OCI-M1 (cell line): ENCODE results near the gene ENTR1.

Experiments
- DNase-seq: peaks from one replicate; lab custom pipeline; 2025; lab: John Stamatoyannopoulos, UW

Gene ENTR1

GRCh38 chr9:136410500-136411287 lies at the start of gene ENTR1, which contains the start of gene PMPCA:
Gene ENTR1, minus strand, starts transcription at chr9:136410614. Its CDS starts 217 bp downstream, at chr9:136410397.
Gene PMPCA, plus strand, starts transcription at chr9:136410658. Its CDS starts 11 bp downstream, at chr9:136410669.
- peak; percentile 93 for DNase-seq

- no peak for DNase-seq
Measured at GRCh38 chr9:136459425-136459824, 49.0 kb upstream of the ENTR1 start.

- no peak for DNase-seq
Measured at GRCh38 chr9:136457326-136457725, 46.9 kb upstream of the ENTR1 start.

GRCh38 chr9:136456258-136456657 lies 45.8 kb upstream of the ENTR1 start:
- DNase-seq, result no peak

GRCh38 chr9:136455043-136456002 lies 44.9 kb upstream of the ENTR1 start:
- no peak for DNase-seq

GRCh38 chr9:136454026-136454796 lies 43.8 kb upstream of the ENTR1 start:
- no peak for DNase-seq

GRCh38 chr9:136453326-136453725 lies 42.9 kb upstream of the ENTR1 start:
- no peak for DNase-seq

- DNase-seq, result no peak
Measured at GRCh38 chr9:136451221-136451877, 40.9 kb upstream of the ENTR1 start.

GRCh38 chr9:136448655-136449054 lies 38.2 kb upstream of the ENTR1 start:
- no peak for DNase-seq

- no peak for DNase-seq
Measured at GRCh38 chr9:136447173-136447778, 36.9 kb upstream of the ENTR1 start.

- no peak for DNase-seq
Measured at GRCh38 chr9:136445799-136446198, 35.4 kb upstream of the ENTR1 start.

- no peak for DNase-seq
Measured at GRCh38 chr9:136444102-136444501, 33.7 kb upstream of the ENTR1 start.

- DNase-seq, result no peak
Measured at GRCh38 chr9:136443687-136444086, 33.3 kb upstream of the ENTR1 start.

GRCh38 chr9:136443087-136443486 lies 32.7 kb upstream of the ENTR1 start:
- no peak for DNase-seq

GRCh38 chr9:136442265-136442664 lies 31.9 kb upstream of the ENTR1 start:
- no peak for DNase-seq

GRCh38 chr9:136441681-136442245 lies 31.3 kb upstream of the ENTR1 start:
- DNase-seq, result no peak

- DNase-seq, result no peak
Measured at GRCh38 chr9:136441191-136441680, 30.8 kb upstream of the ENTR1 start.

- peak; percentile 80 for DNase-seq
Measured at GRCh38 chr9:136439481-136440408, 29.3 kb upstream of the ENTR1 start, which contains the start of gene INPP5E. Gene INPP5E, minus strand, starts transcription at chr9:136439845. Its CDS starts 426 bp downstream, at chr9:136439419.
